GM19023 (cell line): ENCODE data around the gene MAP1S.
A peak's percentile ranks its signal among the peaks of the same experiment; 100 is the strongest.

ENCODE experiments used
- ATAC-seq: cut with Tn5 transposase; IDR thresholded peaks from one replicate; pipeline ENCODE4 v1.9.1; 2021; ENCODE audit warnings: mild to moderate bottlenecking, moderate library complexity; ENCODE audit not compliant: unreplicated experiment

Gene MAP1S

GRCh38 chr19:17727843-17728242, 8.6 kb downstream of the MAP1S start:
- ATAC-seq = no peak

GRCh38 chr19:17733127-17733526, 13.8 kb downstream of the MAP1S start:
- no peak for ATAC-seq

GRCh38 chr19:17734146-17734545, 14.9 kb downstream of the MAP1S start:
- no peak for ATAC-seq

GRCh38 chr19:17735410-17735809, 16.1 kb downstream of the MAP1S start:
- no peak for ATAC-seq

- ATAC-seq = no peak
These were observed 18.4 kb downstream of the MAP1S start for GRCh38 chr19:17737690-17738153.

- no peak for ATAC-seq
These were observed 20.0 kb downstream of the MAP1S start for GRCh38 chr19:17739121-17739875.

GRCh38 chr19:17741456-17741855, 22.2 kb downstream of the MAP1S start:
- no peak for ATAC-seq

- ATAC-seq = no peak
These were observed 24.7 kb downstream of the MAP1S start for GRCh38 chr19:17743874-17744580.

- peak; percentile 80 for ATAC-seq
These were observed 28.2 kb downstream of the MAP1S start for GRCh38 chr19:17747205-17748098.

GRCh38 chr19:17748884-17749638, 29.8 kb downstream of the MAP1S start:
- no peak for ATAC-seq

GRCh38 chr19:17749912-17750317, 30.6 kb downstream of the MAP1S start:
- no peak for ATAC-seq

GRCh38 chr19:17751103-17751911, 32.0 kb downstream of the MAP1S start, which contains the start of gene FCHO1:
Gene FCHO1 (plus strand): TSS chr19:17751477. CDS start chr19:17755165, 3,688 bp downstream.
- ATAC-seq = peak; percentile 38

- no peak for ATAC-seq
These were observed 32.6 kb downstream of the MAP1S start for GRCh38 chr19:17751912-17752273.

GRCh38 chr19:17752865-17753639, 33.8 kb downstream of the MAP1S start:
- ATAC-seq = no peak

GRCh38 chr19:17753976-17754375, 34.7 kb downstream of the MAP1S start:
- ATAC-seq = no peak

GRCh38 chr19:17754634-17755442, 35.6 kb downstream of the MAP1S start:
- peak; percentile 46 for ATAC-seq

GRCh38 chr19:17755443-17755890, 36.2 kb downstream of the MAP1S start:
- ATAC-seq = no peak
